22Rv1 (cell line): ENCODE results near the gene PSD2.

ENCODE experiments used
- ZFX ChIP-seq: fragments of 450-650 bp; IDR thresholded peaks from 2 replicates; pipeline ENCODE4 v1.6.1; 2017; ENCODE audit warnings: antibody characterized with exemption, borderline replicate concordance
- TF ChIP-seq, protein P1 (sequence below): fragments of 450-650 bp; IDR thresholded peaks from 2 replicates; pipeline ENCODE4 v1.5.1; 2017; ENCODE audit warnings: mild to moderate bottlenecking

DNA sequence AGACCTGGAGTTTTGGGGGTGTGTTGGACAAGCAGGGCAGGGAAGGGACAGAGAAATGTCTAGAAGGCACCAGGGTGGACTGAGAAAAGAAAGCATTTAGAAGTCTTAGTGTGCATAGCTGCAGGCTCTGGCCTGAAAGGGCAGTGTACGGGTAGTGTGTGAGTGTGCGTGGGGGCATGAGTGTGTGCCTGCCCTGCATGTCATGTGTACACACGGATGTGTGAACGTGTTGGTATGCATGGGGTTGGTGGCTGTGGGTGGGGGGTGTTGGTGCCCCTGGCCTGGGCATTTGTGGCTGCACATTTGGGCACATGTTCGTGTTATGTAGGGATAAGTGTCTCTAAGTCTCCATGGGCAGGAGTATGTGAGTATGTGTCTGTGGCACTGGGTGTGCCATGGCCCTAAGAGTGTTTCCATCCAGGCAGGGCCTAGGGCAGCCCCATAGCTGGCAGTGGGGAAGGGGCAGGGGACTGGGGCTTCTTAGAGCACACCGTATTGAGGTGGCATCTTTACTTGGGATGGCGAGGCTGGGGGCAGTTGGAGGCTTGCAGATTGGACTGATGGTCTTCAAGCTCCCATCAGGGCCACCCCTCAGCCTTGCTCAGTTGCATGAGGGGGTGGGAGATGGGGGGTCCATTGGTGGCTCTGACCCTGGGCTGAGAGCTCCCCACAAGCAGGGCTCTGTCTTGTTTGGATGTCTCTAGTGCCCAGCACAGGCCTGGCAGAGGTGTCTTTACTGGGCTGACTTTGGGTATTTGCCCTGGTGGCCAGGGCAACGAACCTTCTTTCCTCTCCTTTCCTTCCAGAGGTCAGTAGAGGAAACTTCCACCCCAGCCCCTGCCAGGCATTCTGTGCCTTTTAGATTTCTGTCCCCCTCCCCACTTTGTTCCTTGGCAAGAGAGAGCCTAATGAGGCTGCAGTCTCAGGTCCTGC is 15.0 kb downstream of the PSD2 start:
- TF ChIP-seq, protein P1, sequence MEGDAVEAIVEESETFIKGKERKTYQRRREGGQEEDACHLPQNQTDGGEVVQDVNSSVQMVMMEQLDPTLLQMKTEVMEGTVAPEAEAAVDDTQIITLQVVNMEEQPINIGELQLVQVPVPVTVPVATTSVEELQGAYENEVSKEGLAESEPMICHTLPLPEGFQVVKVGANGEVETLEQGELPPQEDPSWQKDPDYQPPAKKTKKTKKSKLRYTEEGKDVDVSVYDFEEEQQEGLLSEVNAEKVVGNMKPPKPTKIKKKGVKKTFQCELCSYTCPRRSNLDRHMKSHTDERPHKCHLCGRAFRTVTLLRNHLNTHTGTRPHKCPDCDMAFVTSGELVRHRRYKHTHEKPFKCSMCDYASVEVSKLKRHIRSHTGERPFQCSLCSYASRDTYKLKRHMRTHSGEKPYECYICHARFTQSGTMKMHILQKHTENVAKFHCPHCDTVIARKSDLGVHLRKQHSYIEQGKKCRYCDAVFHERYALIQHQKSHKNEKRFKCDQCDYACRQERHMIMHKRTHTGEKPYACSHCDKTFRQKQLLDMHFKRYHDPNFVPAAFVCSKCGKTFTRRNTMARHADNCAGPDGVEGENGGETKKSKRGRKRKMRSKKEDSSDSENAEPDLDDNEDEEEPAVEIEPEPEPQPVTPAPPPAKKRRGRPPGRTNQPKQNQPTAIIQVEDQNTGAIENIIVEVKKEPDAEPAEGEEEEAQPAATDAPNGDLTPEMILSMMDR: no peak
- no peak for TF ChIP-seq ZFX
